Stimulated activated CD4-positive, alpha-beta T cell treated with anti-CD3 and anti-CD28 coated beads, Interleukin-2, amount 100 ng/mL, for 4 hours (primary cell): ENCODE data around the gene SLC6A12.

Source experiments
- DNase-seq: peaks from one replicate; pipeline ENCODE4 v3.0.0-alpha.2; 2020; ENCODE audit warnings: low read depth

SLC6A12 gene

DNA sequence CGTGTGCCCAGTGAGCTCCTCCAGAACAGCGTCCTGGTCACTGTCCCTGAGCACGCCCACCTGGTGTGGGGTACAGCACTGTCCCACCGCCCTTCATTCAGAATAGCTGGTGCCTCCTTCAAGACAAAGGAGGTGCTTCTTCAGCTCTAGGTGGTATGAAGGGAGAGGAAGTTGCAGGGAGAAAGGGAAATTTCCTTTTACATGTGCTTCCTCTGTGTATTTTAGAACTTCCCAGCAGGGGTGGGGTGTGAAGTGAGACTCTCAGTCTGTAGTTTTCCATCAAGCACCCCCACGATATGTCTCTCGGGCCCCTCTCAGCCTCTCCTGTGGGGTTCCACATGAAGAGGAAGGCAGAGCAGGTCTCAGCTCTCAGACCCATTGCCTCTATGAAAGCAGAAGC, 1.2 kb upstream of the SLC6A12 start:
- DNase-seq = no peak

DNA sequence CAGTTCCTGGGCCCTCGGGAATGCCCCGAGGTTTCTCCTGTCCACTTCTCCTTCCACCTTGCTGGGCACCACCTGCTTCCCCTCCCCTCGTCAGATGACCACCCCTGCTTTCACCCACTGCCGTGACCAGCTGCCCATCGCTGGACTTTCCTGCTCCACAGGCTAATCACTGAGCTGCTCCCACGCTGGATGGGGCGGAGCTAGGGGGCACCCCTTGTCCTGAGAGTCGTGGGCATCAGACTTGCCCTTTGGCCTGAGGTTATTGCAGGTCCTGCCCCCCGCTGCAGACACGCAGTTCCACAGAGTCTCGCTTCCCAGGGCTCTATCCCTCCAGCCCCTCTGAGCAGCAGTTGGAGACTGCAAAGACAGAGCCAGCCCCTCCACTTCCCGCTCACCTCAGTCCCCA, 427 bp downstream of the SLC6A12 start:
- no peak for DNase-seq

DNA sequence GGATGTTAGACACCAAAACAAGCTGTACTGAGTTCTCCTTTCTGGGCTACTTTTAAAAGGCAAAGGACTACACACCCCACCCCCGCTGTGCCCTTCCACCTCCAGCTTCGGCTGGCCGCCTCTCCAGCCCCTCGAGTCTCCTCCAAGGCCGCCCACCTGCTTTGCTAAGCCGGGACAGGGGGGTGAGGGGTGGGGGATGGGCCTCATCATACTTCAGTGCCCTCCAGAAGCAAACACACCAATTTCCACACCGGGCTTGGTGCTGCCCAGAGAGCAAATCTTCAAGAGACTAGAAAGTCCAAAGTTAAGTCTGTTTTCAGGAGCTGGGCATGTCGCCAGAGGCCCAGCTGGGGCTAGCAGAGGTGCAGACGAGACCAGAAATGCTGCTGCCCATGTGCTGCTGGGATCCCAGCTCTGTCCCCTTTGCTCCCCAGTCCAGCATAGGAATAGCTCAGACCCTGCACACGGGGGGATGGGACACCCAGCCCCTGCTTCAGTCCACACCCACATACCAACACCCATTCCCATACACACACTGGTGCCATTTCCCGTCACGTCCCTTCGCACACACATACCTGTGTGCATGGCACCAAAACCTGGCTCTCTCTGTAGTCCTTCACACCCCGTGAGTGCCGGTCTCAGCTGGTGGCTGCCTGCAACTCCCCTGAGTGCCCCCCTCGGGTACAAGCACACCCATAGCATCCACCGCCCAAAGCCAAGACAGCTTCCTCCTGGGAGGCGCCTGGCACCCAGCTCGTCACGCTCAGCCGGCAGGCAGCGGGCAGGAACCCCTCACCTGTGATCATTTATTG, 1.0 kb downstream of the SLC6A12 start:
- no peak for DNase-seq

DNA sequence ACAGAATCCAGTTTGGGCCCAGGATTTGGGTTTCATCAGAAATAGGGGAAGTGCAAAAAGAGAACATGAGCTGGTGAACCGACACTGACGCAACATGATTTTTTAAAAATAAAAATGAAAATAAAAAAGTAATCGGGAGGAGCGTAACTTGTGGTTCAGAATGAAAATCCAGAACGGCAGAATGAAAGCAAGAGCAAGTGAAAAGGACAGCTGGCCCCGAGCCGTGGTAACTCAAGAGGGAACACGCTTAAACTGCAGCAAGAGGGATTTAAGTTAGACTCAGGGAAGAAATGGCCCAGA, 1.6 kb downstream of the SLC6A12 start:
- no peak for DNase-seq

DNA sequence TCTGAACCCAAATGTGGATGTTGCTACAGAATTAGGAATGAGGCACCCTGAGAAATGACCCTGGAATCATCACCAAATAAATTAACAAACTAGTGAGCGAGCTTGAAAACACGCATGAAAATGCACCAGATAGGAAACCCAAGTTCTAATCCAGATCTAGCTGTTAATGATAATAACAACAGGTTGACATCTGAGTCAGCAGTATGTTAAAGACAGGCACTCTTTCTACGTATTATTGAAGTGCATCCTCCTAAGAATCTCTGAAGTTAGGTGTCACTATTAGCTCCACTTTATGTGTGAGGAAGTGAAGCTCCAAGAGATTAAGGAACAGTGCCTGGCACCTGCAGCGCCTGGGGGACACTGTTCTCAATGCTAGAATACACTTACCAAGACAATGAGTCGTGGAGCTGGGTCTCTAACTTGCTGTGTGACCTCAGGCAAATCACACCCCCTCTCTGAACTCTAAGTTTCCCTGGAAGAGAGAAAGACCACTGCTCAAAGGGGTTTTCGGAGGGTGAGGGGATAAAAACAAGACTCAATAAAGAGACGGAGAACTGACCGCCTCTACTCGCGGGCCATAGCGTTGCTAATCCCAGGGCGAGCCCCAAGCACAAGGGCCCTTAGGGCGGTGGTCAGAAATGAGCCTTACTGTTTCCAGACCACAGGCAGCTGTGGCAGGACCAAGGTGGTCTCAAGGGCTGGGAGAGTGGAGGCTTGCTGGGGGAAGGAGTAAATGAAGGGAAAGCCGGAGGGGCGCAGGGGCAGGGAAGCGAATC, 2.1 kb downstream of the SLC6A12 start:
- DNase-seq = no peak

DNA sequence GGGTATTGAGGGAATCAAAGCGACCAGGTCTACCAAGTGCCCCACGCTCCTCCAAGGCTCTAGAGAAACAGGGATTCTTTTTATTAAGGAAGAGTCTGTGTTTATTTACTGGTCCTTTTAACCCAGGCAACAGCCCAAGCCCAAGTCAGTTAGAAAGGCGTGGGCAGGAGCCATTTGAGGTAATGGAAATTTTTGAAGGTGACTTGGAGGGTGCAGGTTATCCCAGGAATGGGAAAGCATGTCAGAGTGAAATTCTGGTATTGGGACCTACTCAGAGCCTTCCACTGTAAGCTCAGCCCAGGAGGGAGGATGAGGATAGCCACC, 2.9 kb downstream of the SLC6A12 start:
- DNase-seq = no peak

DNA sequence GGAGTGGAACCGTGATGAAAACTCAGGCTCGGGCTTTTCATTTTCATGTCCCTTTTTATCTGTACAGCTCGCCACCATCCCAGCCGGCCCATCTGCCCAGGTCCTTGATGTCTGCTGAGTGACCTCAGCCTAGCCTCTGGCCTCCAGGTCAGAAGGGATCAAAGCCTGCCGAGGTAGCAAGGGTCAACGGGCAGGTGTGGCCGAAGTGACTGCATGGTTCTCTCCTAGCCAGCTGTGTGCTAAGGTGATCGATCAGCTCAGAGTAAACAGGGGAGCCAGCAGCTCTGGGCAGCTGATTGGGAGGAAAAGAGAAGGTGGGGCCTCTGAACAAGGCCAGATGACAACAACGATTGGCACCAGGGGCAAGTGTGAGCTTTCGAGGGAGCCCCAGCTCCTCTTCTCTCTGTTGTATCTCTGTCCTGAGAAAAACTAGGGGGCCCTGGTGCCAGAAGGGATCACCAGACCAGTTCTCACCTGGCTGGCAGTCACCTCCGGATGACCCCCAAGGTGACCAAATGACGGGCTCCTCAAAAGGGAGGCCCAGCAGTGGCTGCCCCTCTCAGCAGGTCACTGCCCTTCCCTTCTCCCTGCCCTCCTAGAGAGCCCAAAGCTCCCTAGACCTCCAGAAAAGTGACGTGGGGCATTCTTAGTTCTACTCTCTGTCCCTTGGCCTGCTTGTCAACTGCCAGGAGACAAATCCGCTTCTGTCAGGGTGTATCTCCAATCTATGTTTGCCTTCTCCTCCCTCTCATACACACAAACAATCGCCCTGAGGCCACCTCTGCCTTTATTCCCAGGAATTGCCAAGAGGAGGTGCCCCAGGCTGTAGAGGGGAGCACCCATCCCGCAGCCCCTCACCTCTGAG, 3.4 kb downstream of the SLC6A12 start:
- DNase-seq = no peak

DNA sequence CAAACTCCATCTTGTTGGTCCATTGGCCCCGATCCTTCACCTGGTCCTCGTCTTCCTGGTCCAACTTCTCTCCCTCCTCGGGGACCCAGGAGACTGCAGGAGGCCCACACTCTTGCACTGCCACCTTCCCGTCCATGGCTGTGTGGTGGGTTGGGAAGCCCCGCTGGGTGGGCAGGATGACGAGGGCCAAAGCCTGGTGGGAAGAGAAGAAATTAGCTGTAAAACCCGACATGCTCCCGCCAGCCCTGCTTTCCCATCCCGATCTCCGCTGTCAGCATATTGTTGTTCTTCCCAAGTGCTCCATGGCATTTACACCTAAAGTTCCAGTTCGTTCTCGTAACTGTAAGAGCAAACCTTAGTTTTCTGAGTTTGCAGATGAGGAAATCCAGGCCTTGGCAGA, 4.1 kb downstream of the SLC6A12 start:
- no peak for DNase-seq

DNA sequence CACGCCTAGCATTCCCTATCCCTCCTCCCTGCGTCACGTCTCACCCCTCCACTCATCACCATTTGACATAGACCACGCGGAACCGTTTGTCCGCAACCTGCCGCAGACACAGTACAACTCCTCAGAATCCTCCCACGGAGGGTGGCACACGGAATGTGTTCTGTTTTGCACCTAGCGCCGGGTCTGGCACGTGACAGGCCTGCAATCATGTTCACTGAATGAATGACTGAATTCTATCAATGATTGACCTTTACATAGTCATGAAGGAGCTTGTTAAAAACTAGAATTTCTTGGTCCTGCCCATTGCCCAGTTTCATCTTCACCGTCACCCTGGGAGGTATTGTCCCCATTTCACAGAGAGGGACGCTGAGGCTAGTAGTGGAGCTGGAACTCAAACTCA, 4.7 kb downstream of the SLC6A12 start:
- DNase-seq = no peak

DNA sequence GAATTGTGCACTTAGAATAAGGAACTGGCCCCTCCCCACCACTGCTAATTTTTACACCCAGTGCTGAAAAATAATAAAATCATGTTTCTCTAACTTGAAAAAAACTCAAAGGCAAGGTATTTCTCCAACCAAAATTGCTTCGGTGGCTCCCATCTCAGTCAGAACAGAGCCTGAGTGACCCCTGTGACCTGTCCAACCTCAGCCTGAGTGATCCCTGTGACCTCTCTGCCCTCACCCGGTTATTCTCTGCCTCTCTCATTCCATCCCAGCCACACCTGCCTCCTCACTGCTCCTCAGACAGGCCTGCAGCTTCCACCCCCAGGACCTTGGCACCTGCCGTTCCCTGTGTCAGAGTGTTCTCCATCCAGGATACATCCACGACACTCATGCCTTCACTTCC, 5.1 kb downstream of the SLC6A12 start:
- no peak for DNase-seq

DNA sequence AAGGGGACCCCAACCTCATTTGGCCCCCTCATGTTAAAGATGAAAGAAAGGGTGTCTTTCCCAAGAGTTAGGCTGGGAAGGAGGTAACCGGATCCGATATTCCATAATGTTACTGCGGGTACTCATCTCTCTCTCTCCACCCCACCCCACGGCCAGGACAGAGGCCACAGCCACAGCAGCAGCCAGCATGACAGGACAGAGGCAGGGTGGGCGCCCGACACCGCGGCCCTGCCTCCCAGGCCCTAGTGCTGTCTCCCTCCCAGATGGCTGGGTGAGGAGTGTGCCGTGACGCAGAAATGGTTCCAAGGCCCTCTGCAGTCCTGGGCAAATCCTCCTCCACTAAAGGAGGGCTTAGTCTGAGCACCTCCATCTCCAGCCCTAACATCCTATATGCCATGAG, 6.2 kb downstream of the SLC6A12 start:
- DNase-seq = no peak

DNA sequence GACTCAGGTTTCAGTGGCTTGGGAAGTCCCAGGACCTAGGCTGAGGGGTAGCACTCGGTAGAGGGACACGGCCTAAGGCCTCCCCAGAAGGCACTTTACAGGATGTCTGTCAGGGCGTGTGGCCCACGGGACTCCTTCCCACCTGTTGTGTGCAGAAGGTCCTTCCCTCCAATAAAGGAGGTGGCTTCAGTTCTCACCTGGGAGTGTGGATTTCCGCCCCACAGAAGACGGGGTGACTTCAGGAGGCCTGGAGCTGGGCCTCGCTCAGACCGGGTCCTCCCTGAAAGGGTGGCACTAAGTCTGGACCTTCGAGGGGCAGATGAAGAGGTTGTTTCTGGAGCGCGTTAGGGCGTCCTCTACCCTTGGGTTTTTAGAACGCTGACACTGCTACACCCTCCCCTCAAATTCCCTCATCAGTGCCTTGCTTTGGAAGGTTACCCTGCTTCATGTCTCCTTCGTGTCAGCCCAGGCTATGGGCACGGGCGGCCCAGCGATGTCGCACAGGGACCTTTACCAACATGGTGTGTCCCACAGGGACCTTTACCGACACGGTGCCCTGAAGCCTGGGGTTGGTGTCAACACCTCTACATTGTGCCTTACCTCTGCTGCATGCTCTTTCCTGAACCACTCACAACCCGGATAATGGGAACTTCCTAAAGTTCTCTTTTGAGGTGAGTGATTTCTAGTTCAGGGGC, 7.1 kb downstream of the SLC6A12 start:
- no peak for DNase-seq

DNA sequence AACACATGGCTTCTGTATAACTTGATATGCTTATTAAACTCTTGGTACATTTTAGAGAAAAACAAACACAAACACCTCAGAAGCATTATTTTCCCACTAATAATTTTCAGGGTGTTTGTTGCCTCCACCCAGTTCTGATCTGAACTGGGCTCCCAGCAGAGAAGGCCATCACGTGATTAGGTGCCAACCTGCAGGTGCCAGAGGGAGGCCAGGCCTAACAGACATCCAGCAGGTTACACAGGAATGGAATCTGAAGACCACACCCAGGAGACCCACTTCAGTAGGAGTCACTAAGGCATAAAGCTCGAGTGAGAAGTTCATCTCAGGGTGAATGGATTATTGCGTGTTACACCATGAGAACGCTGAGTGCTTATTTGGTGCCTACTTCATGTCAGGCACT, 8.9 kb downstream of the SLC6A12 start:
- DNase-seq = no peak

DNA sequence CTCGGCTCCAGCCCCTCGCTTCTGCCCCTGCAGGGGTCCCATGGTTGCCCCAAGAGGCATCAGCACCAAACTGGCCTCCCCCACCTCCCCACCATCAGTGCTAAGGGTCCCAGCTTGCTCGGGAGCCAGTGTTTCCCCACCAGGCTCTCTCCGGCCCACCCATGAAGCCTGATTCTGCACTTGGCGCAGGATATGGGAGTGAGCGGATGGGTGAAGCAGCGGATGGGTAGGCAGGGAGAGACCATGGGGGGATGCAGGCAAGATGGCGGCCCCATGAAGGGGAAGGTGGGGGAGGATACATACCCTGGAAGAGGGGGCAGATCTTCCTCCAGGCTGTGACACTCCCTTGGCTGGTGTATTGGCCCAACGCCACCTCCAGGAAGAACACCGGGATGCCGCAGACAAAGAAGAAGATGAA, 9.7 kb downstream of the SLC6A12 start:
- no peak for DNase-seq

DNA sequence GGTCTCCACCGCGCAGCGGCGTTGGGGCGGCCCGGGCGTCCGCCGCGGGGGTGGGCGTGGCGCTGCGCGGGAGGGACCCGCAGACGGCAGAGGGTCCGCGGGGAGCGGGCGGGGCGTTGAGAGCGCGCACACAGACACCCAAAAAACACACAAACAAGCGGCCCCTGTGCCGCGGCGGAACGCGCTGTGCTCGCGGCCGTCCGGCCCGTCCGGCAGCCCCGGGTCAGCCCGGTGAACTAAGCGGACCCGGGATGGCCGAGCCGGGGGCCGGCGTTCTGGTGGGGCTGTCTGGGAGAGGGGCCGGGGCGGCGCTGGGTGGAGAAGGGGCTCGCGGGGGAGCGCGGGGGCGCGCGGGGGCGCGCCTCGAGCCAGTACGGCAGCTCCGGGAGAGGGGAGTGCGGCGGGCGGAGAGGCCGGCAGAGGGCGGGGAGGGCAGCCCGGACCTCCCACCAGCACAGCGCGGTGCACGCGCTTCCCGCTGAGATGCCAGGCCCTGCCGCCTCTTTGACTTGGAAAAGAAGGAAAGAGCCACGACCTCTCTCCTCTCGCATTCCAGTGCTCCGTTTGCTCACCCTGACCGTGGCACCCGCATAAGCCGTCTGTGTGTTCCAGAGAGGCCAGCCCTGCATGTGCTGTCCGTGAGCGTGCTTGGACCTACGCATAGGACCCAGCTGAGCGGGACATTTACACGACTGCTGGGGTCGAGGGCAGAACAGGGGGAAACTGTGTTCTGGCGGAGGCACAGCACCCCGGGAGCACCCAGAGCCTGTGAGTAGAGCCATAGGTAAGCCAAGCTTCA, 10.3 kb downstream of the SLC6A12 start:
- DNase-seq = no peak

DNA sequence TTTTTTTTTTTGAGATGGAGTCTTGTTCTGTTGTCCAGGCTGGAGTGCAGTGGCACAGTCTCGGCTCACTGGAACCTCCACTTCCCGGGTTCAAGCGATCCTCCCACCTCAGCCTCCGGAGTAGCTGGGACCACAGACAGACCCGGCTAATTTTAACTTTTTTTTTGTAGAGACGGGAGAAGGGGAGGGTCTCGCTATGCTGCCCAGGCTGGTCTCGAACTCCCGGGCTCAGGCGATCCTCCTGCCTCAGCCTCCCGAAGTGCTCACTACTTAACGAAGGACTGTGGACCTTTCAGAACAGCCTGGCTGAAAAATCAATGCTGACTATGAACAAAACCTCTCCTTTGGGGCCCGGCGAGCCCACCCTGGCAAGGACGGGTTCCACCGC, 10.9 kb downstream of the SLC6A12 start:
- no peak for DNase-seq

DNA sequence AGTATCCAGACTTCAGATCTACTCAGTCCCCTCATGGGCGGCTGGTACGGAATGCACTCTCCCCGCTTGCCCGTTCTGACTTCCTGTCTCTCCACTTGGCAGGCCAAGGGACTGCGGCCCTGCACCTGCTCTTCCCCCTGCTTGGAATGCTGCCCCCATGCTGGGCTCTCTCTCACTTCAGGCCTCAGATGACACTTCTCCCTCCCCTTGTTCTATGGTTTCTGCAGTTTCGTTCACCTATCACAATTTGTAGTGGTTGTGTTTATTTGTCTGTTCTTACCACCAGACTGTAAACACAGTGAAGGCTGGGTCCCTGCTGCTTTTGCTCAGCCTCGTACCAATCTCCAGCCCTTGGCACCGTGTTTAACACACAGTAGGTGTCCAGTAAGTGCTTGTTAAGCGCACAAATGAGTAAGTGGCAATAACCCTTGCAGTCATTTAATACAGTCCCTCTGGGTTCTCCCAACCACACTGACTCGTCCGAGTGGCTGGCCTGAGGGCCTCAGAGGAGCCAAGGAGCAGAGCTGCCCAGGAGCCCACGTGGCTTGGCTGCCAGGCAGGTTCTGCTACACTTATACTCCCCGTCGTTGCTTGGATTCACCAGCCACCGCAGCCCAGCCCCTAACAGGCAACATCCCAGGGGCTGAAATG, 11.8 kb downstream of the SLC6A12 start:
- DNase-seq = no peak

DNA sequence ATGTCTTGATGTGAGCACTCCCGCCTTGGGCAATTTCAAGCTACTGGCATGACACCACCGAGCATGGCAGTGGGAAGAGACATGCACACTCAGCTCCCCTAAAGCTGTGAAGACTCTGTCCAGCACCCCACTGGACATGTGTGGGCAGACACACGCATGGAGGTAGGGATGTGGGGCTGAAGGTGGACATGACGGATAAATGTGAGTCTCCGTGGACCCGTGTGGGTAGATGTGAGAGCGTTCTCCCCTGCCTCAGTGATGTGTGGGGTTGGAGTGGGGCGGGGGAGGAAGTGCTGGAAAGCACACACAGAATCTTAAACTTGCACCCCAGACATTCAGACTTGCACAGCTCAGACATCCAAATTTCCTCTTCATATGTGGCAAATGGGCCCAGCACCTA, 12.6 kb downstream of the SLC6A12 start:
- no peak for DNase-seq

DNA sequence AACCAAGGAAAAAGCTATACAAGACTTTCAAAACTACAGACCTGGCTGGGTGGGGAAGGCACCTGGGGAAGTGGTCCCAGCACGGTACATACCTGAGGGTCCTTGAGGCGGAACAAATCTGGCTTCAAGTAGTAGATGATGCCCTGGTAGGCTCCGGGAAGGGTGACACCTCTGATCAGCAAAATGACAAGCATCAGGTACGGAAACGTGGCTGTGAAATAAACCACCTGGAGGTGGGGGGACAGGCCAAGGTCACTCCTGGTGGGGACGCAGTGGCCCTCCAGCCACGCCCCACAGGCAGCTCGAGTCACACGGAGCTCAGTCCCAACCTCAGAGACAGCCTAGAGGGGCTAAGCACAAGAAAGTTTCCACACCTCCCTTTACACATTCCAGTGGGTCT, 15.3 kb downstream of the SLC6A12 start:
- no peak for DNase-seq

DNA sequence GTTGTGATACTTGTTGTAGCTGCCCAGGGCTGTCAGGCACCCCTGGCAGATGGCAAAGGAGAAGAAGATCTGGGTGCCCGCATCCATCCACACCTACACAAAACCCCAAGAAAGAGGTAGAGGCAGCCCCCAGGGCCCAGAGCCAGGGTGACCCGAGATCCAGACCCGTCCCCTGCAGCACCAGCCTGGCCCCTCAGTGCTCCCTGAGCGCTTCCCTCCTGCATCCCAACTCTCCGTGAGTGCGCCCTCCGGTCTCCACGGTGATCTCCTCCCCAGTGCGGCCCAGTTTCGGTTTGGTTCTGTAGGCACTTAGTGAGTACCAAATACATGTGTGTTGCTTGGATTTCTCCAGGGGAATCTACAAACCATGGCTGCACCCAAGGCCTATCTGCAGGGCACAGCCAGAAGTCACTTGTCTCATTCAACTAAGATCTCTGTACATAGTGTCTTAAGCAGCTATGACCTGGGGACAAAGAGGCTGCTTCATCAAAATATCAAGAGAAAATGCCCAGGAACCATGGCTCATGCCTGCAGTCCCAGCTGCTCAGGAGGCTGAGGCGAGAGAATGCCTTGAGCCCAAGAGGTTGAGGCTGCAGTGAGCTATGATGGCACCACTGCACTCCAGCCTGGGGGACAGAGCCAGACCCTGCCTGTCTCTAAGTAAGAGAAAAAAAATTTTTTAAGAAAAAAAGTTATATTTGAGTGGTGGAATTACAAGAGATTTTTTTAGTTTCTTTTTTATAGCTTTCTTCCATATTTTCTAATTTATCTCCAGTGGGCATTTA, 15.9 kb downstream of the SLC6A12 start:
- no peak for DNase-seq
